ENCODE results near the gene CORO2A.

GRCh38 chr9:98225015-98225442, 32.6 kb upstream of the CORO2A start:
- TF ChIP-seq CTCF (IDR thresholded peaks at IDR 0.05) = no peak
- TF ChIP-seq POLR2A (IDR thresholded peaks at IDR 0.05) = no peak
